Suprapubic skin (tissue), 4 donors: ENCODE data around the gene LRMDA. TPM values are rescaled to one million over a fixed set of nuclear protein-coding genes. Genes with fewer than 3 reads are reported as not detected.

Experiments
- DNase-seq, 2 donors: peaks; one replicate each; pipeline ENCODE4 v3.0.0-alpha.2; 2019; ENCODE audit warnings: low spot score in 2 of 2
- H3K27ac ChIP-seq: fragments of 200-600 bp; sonication (generic); one replicate; pipeline ENCODE4 v1.5.1; 2019
- H3K27me3 ChIP-seq: fragments of 200-600 bp; sonication (generic); one replicate; pipeline ENCODE4 v1.5.1; 2019
- H3K36me3 ChIP-seq: fragments of 200-600 bp; sonication (generic); one replicate; pipeline ENCODE4 v1.5.1; 2019
- H3K4me1 ChIP-seq: fragments of 200-600 bp; sonication (generic); one replicate; pipeline ENCODE4 v1.5.1; 2019
- H3K4me3 ChIP-seq: fragments of 200-600 bp; sonication (generic); one replicate; pipeline ENCODE4 v1.5.1; 2019; ENCODE audit warnings: mild to moderate bottlenecking
- H3K9me3 ChIP-seq: fragments of 200-600 bp; sonication (generic); one replicate; pipeline ENCODE4 v1.5.1; 2019
- EP300 ChIP-seq: sonication (generic); formaldehyde crosslinking; IDR thresholded peaks from one replicate; pipeline ENCODE4 v1.6.1; 2017; ENCODE audit warnings: antibody characterized with exemption
- POLR2A ChIP-seq, 2 donors: fragments of 450-650 bp; IDR thresholded peaks; one replicate each; pipeline ENCODE4 v1.6.1; 2017; ENCODE audit warnings: antibody characterized with exemption in 2 of 2, mild to moderate bottlenecking in 2 of 2, moderate library complexity in 2 of 2
- POLR2AphosphoS5 ChIP-seq, 3 donors: sonication (generic); formaldehyde crosslinking; IDR thresholded peaks; one replicate each; pipeline ENCODE4 v1.6.1; 2017; ENCODE audit warnings: antibody characterized with exemption in 3 of 3
- WGBS: methylation state at CpG from one replicate; pipeline ENCODE4 v1.1.5; 2018; 5-methylcytosine and 5-hydroxymethylcytosine counted together
- total RNA-seq, 4 donors: library from RNA; depleted of rRNA; stranded (reverse); fragments of >200 nt; gene quantifications; one replicate each; pipeline ENCODE4 v1.1.0, GENCODE V29; 2016
- TF ChIP-seq, protein P1 (sequence below), 2 donors: fragments of 200-600 bp in 1 of 2; fragments of 450-650 bp in 1 of 2; sonication (generic) in 1 of 2; IDR thresholded peaks; one replicate each; pipeline ENCODE4 v1.5.1; 2016 to 2019; ENCODE audit warnings: antibody characterized with exemption in 2 of 2, mild to moderate bottlenecking in 1 of 2, moderate library complexity in 1 of 2

LRMDA gene
- total RNA-seq, 4 donors from 2014 or later, result 0.10 to 2.9 (median 1.9) TPM; not detected in 1

DNA sequence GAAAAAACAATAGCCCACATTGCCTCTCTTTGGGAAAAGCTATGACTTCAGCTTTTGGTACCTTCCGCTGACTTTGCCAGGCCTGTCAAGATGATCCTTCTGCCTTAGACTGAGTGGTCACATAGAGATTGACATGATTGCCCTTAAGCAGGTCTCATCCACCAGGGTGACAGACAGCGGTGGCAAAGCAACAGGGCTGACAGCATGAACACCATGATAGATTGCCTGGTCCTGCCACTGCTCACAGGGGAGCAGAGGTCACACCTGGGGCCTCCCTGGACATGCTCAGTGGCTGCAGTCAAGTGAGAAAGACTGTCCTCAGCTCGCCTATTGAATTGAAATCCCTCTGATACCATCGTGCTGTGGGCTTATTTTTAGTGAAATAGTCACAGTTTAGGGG is 1125.9 kb downstream of the LRMDA start:
- peaks cover 8% of the 10 kb centered on the region for H3K4me1 ChIP-seq
- WGBS, result 88% methylated on average over 4 of the region's 4 CpGs
- H3K27me3 ChIP-seq, result no peaks in the 10 kb centered on the region

DNA sequence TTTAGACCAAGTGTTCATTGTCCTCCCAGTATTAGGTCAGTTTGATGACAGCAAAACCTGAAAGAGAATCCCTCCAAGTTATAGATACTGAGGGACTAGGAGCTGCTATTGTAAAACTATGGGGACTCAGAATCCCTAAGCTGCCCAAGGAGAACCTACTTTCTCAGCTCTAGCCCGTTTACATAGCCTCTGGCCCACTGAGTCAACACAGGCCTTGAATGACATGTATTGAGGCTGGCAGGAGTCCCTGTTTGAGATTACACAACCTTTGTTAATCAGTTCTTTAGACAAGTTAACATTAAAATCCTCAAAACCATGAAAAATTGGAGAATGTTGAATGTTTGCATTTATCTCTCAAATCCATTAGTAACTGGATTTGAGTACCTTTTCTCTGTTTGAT is 1127.2 kb downstream of the LRMDA start:
- TF ChIP-seq, protein P1, sequence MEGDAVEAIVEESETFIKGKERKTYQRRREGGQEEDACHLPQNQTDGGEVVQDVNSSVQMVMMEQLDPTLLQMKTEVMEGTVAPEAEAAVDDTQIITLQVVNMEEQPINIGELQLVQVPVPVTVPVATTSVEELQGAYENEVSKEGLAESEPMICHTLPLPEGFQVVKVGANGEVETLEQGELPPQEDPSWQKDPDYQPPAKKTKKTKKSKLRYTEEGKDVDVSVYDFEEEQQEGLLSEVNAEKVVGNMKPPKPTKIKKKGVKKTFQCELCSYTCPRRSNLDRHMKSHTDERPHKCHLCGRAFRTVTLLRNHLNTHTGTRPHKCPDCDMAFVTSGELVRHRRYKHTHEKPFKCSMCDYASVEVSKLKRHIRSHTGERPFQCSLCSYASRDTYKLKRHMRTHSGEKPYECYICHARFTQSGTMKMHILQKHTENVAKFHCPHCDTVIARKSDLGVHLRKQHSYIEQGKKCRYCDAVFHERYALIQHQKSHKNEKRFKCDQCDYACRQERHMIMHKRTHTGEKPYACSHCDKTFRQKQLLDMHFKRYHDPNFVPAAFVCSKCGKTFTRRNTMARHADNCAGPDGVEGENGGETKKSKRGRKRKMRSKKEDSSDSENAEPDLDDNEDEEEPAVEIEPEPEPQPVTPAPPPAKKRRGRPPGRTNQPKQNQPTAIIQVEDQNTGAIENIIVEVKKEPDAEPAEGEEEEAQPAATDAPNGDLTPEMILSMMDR (IDR thresholded peaks at IDR 0.05), result no peak
- TF ChIP-seq EP300, result no peak
- no peak for TF ChIP-seq POLR2A (IDR thresholded peaks at IDR 0.05)
- TF ChIP-seq POLR2AphosphoS5 (IDR thresholded peaks at IDR 0.05), result no peak
- Histone ChIP-seq H3K4me3 (no peak overlapping the region), H3K36me3 (no peaks in the 10 kb centered on the region), H3K9me3 (no peaks in the 10 kb centered on the region), H3K27ac (peak overlapping the region; percentile 31), H3K4me1 (peaks cover 8% of the 10 kb centered on the region), H3K27me3 (no peaks in the 10 kb centered on the region)
- no peak for DNase-seq
- WGBS, result 20% methylated on average over 1 of the region's 1 CpG

More for the DNA sequence above, 1125.9 kb downstream of the LRMDA start:
- Histone ChIP-seq H3K27ac (no peak overlapping the region), H3K9me3 (no peaks in the 10 kb centered on the region), H3K36me3 (no peaks in the 10 kb centered on the region), H3K4me3 (no peak overlapping the region)
- DNase-seq, result no peak
- TF ChIP-seq EP300, result no peak
- TF ChIP-seq, protein P1 (IDR thresholded peaks at IDR 0.05), result no peak

DNA sequence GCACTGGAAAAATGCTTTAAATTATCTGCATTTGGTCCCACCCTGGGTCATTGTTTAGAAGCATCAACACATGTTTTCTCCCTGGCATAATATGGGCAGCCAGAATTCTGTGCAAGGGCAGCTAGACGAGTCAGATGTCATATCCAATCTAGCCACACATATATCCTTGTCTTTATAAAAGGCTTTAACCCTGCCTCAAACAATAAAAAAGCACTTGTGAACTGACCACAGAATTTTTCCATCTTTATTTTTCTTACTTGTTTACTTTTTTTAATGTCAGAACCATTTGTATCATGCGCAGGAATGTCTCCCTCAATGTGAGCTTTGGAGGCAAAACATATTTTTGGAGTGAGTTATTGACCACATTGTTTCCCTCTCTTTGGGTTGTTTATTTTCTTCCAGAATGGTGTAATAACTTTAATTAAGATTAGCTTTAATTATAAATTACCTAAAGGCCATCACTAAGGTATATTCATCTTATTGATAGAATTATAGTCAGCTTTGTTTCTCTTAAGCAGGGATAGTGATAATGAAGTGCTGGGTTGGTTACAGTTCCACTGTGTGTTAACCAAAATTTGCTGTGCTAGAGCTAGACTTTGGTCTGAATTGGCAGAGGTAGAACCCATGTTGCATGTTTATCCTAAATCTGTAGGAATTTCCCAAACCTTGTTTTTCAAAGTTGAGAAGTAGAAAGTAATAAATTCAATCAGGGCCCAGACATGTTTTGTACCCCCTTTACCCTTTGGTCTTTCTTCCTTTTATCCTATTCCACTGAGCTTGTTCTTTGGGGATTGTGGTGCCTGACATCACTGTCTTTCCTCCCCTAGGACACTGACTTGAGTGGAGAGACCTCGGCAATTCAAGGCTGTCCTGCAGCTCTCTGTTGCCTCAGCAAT is 1127.8 kb downstream of the LRMDA start:
- no peak for TF ChIP-seq EP300
- TF ChIP-seq, protein P1 (IDR thresholded peaks at IDR 0.05), result no peak
- no peak for TF ChIP-seq POLR2A (IDR thresholded peaks at IDR 0.05)
- TF ChIP-seq POLR2AphosphoS5 (IDR thresholded peaks at IDR 0.05), result no peak
- no peaks in the 10 kb centered on the region for H3K36me3 ChIP-seq
- no peak for DNase-seq
- H3K27me3 ChIP-seq, result no peaks in the 10 kb centered on the region
- H3K27ac ChIP-seq, result peak overlapping the region; percentile 74
- no peak overlapping the region for H3K4me3 ChIP-seq
- WGBS, result 57% methylated on average over 3 of the region's 3 CpGs
- H3K4me1 ChIP-seq, result peaks cover 8% of the 10 kb centered on the region
- H3K9me3 ChIP-seq, result no peaks in the 10 kb centered on the region

DNA sequence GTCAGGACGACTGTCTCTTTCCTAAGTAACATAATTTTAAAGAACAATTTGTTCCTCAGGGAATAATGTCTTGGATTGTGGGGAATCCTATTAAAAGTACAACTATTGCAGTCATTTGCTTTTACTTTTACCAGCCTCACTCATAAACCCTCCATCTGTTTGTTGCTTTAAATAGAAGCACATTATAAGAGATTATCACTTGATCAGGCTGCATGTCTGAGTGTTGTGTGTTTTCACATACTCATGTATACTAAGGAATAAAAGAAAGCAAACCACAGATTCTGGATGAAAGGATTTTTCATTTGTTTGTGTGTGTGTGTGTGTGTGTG is 1128.4 kb downstream of the LRMDA start:
- Histone ChIP-seq H3K4me3 (no peak overlapping the region), H3K27ac (peak overlapping the region; percentile 50), H3K36me3 (no peaks in the 10 kb centered on the region), H3K9me3 (no peaks in the 10 kb centered on the region), H3K4me1 (peaks cover 6% of the 10 kb centered on the region), H3K27me3 (no peaks in the 10 kb centered on the region)
- TF ChIP-seq POLR2AphosphoS5 (IDR thresholded peaks at IDR 0.05) (no peak), EP300 (no peak), POLR2A (IDR thresholded peaks at IDR 0.05) (no peak)
- TF ChIP-seq, protein P1 (IDR thresholded peaks at IDR 0.05), result no peak
- 28% methylated on average over 1 of the region's 1 CpG for WGBS
- no peak for DNase-seq

DNA sequence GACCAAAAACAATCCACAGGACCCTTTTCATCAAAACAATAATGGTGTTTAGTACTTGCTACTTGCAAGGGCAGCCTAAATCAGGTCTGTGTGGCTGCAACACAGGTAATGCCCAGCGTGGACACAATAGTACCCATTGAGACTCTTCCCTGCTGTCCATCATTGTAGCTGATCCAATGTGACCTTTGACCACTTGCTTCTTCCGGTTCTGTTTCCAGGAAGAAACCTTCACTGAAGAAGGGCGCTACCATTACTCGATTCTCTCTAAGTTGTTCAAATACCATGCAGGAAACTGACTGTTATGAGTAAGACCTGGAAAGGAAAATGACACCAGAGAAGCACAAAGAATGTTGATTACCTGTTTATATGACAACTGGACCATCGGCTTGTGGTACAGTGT is 1128.9 kb downstream of the LRMDA start:
- DNase-seq, result no peak
- no peaks in the 10 kb centered on the region for H3K9me3 ChIP-seq
- H3K36me3 ChIP-seq, result no peaks in the 10 kb centered on the region
- 86% methylated on average over 5 of the region's 5 CpGs for WGBS
- TF ChIP-seq, protein P1 (IDR thresholded peaks at IDR 0.05), result no peak
- TF ChIP-seq POLR2AphosphoS5 (IDR thresholded peaks at IDR 0.05), result no peak
- no peak for TF ChIP-seq POLR2A (IDR thresholded peaks at IDR 0.05)
- no peak for TF ChIP-seq EP300
- H3K4me1 ChIP-seq, result peaks cover 6% of the 10 kb centered on the region
- H3K27me3 ChIP-seq, result no peaks in the 10 kb centered on the region
- peak overlapping the region; percentile 50 for H3K27ac ChIP-seq
- H3K4me3 ChIP-seq, result no peak overlapping the region
